Pancreas (tissue), 10 donors: ENCODE measurements around the gene COG8. TPM values are rescaled to one million over a fixed set of nuclear protein-coding genes. Genes with fewer than 3 reads are reported as not detected.

Experiments used
- ATAC-seq, 4 donors: fragments of 200-7000 bp; cut with Tn5 transposase; one replicate each; pipeline versions ENCODE4 v1.8.0 to v1.9.1; 2020; ENCODE audit warnings: mild to moderate bottlenecking in 4 of 4, moderate library complexity in 4 of 4
- DNase-seq, 6 donors: peaks; one replicate each; pipeline ENCODE4 v3.0.0-alpha.2; 2020
- FAIRE-seq: peaks from 2 replicates; lab custom pipeline; 2012; peaks lifted over from hg19 to GRCh38; lab: Jason Lieb, UNC
- H3K27ac ChIP-seq, 4 donors: fragments of 200-600 bp; sonication (generic); 1 replicate in 3 of 4; 2 replicates in 1 of 4; pipeline versions ENCODE4 v1.5.0 to v1.8.0; 2020
- H3K27me3 ChIP-seq, 4 donors: fragments of 200-600 bp; one replicate each; pipeline ENCODE4 v1.8.0; 2021
- H3K36me3 ChIP-seq, 3 donors: fragments of 200-600 bp; sonication (generic) in 1 of 3; one replicate each; pipeline versions ENCODE4 v1.5.0 to v1.8.0; 2020 to 2021
- H3K4me1 ChIP-seq, 3 donors: fragments of 200-600 bp; one replicate each; pipeline ENCODE4 v1.8.0; 2021
- H3K4me3 ChIP-seq, 4 donors: fragments of 200-600 bp; sonication (generic) in 2 of 4; one replicate each; pipeline versions ENCODE4 v1.5.0 to v1.8.0; 2020 to 2021
- H3K9me3 ChIP-seq, 4 donors: fragments of 200-600 bp; one replicate each; pipeline ENCODE4 v1.8.0; 2021
- WGBS, 2 donors: extraction: QIAGEN DNeasy Blood & Tissue Kit; methylation state at CpG; one replicate each; pipeline ENCODE4 v1.1.7; 2013; 5-methylcytosine and 5-hydroxymethylcytosine counted together
- intact Hi-C, 3 donors: fragments of 100-400 bp; cut with DNase I; formaldehyde crosslinking; loops; one replicate each; pipeline versions ENCODE4 v1.11.1 to v1.14.2; 2022
- polyA plus RNA-seq, 2 donors: library from polyadenylated mRNA; stranded (reverse); fragments of 200-250 nt; gene quantifications; one replicate each; pipeline ENCODE4 v1.2.3, GENCODE V29; 2013
- total RNA-seq, 6 donors: library from RNA; stranded (reverse); fragmentation: NEBNext Ultra II Directional in 4 of 6; extraction: Animal tissue kit (Norgen Biotek cat#: 25700) in 4 of 6; gene quantifications; one replicate each; pipeline versions ENCODE4 v1.2.1 to v1.2.4, GENCODE V29; 2021 to 2023
- TF ChIP-seq, protein P1 (sequence below), 4 donors: fragments of 200-600 bp; sonication (generic) in 3 of 4; IDR thresholded peaks; one replicate each; pipeline versions ENCODE4 v1.5.0 to v1.8.0; 2021; ENCODE audit warnings: antibody characterized with exemption in 4 of 4
- donor health status: healthy with polysubstance abuse.
- donor health status: DM: no; HTN: no; CAD: no; lungs with moderate emphysema.
- donor health status: DM: no; HTN: no; CAD: no.
- donor health status: control.
- donor health status: control.
- donor health status: Bipolar disorder and iron deficiency.
- donor health status: DM: yes; HTN: yes; CAD: no.
- donor health status: DM: no; HTN: no; CAD: no.
- donor health status: DM: no; HTN: no; CAD: no.
- donor health status: DM: yes; HTN: yes; CAD: no.

The COG8 gene
- total and polyA plus RNA-seq, 8 donors, result 16.2 to 29.0 (median 20.4) TPM

DNA sequence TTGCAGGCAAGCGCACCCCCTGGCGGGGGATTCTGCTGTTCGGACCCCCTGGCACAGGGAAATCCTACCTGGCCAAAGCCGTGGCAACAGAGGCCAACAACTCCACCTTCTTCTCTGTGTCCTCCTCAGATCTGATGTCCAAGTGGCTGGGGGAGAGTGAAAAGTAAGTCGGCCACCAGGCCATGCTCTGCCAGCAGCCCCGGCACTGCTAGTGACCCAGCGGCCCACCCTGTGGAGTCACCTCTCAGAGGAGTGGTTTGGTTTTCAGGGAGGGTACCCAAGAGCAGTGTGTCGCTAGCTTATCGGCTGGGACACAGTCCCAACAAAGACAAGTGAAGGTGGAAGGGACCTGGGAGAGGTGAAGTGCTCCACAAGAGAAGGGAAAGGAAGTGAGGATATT is 20.0 kb downstream of the COG8 start:
- WGBS, 2 donors, result 89 to 90% methylated on average over 9 of the region's 9 CpGs
- DNase-seq, result peak in 1 of 6 donors; percentile 28
- peaks cover 13 to 22% (median 20%) of the 10 kb centered on the region in 3 donors for H3K4me1 ChIP-seq
- H3K27me3 ChIP-seq, result no peaks in the 10 kb centered on the region
- no peak overlapping the region for H3K4me3 ChIP-seq
- TF ChIP-seq, protein P1, sequence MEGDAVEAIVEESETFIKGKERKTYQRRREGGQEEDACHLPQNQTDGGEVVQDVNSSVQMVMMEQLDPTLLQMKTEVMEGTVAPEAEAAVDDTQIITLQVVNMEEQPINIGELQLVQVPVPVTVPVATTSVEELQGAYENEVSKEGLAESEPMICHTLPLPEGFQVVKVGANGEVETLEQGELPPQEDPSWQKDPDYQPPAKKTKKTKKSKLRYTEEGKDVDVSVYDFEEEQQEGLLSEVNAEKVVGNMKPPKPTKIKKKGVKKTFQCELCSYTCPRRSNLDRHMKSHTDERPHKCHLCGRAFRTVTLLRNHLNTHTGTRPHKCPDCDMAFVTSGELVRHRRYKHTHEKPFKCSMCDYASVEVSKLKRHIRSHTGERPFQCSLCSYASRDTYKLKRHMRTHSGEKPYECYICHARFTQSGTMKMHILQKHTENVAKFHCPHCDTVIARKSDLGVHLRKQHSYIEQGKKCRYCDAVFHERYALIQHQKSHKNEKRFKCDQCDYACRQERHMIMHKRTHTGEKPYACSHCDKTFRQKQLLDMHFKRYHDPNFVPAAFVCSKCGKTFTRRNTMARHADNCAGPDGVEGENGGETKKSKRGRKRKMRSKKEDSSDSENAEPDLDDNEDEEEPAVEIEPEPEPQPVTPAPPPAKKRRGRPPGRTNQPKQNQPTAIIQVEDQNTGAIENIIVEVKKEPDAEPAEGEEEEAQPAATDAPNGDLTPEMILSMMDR (IDR thresholded peaks at IDR 0.05), result no peak
- H3K36me3 ChIP-seq, result peaks cover 9 to 69% (median 48%) of the 10 kb centered on the region in 3 donors
- FAIRE-seq, result no peak
- no peak overlapping the region for H3K27ac ChIP-seq
- intact Hi-C loops, result no loop called here
- ATAC-seq, result no peak
- no peaks in the 10 kb centered on the region for H3K9me3 ChIP-seq

DNA sequence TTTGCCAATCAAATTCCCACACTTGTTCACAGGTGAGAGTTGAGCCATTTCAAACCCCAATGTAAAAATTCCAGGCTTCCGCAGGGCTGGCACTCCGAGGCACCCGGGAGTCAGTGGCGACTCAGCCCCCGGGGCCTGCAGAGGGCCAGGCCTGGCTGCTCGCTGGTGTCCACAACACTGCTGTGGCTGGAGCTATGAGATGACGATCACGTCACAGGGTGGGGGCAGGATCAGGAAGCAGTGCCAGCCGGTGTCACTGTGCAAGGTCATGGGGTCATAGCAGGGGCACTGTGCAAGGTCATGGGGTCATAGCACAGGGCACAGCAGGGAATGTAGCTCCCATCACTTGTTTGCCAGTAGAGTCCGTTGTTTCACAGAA is 20.5 kb downstream of the COG8 start:
- Histone ChIP-seq H3K4me3 (no peak overlapping the region), H3K36me3 (peaks cover 9 to 65% (median 48%) of the 10 kb centered on the region in 3 donors), H3K9me3 (no peaks in the 10 kb centered on the region), H3K27ac (peak overlapping the region in 1 of 4 donors; percentile 39), H3K27me3 (no peaks in the 10 kb centered on the region), H3K4me1 (peaks cover 13 to 22% (median 17%) of the 10 kb centered on the region in 3 donors)
- TF ChIP-seq, protein P1 (IDR thresholded peaks at IDR 0.05), result no peak
- intact Hi-C loops, result no loop called here
- no peak for FAIRE-seq
- peak in 1 of 6 donors; percentile 37 for DNase-seq
- 84 to 85% methylated on average over 10 of the region's 10 CpGs for WGBS, 2 donors
- ATAC-seq, result no peak

DNA sequence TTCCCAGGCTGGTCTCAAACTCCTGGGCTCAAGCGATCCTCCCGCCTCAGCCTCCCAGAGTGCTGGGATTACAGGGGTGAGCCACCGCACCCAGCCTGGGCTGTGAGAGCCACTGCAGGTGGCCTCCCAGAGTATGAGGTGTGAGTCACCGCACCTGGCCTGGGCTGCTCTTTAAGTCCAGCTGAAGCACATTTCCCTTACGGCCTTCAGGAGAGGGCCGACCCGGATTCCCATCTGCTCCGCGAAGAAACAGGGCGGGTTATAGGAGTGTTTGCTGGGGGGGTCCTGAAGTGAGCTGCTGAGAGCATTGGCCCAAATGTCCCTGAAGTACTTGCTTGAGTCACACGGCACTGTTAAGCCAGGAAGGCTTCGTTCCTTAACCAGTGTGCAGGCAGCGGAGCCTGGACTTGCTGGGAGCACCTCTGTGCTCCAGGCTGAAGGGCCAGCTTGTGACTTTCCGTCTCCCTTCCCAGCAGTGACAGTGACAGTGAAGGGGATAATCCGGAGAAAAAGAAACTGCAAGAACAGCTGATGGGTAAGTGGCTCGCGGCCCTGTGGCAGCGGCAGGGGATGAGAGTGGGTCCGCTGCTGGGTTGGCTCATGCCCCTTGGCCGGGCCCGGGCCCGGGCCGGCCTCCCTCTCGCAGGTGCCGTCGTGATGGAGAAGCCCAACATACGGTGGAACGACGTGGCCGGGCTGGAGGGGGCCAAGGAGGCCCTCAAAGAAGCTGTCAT is 21.0 kb downstream of the COG8 start:
- H3K9me3 ChIP-seq, result no peaks in the 10 kb centered on the region
- peaks cover 9 to 59% (median 45%) of the 10 kb centered on the region in 3 donors for H3K36me3 ChIP-seq
- intact Hi-C loops, result no loop called here
- WGBS, 2 donors, result 77 to 81% methylated on average over 30 of the region's 30 CpGs
- peak overlapping the region in 3 of 4 donors; percentile 5 to 39 (median 37) for H3K27ac ChIP-seq
- ATAC-seq (peak; percentile 64 to 74 (median 67)), FAIRE-seq (no peak), DNase-seq (peak in 5 of 6 donors; percentile 70 to 85 (median 79))
- no peaks in the 10 kb centered on the region for H3K27me3 ChIP-seq
- H3K4me1 ChIP-seq, result peaks cover 13 to 22% (median 18%) of the 10 kb centered on the region in 3 donors
- H3K4me3 ChIP-seq, result no peak overlapping the region
- TF ChIP-seq, protein P1 (IDR thresholded peaks at IDR 0.05), result no peak

DNA sequence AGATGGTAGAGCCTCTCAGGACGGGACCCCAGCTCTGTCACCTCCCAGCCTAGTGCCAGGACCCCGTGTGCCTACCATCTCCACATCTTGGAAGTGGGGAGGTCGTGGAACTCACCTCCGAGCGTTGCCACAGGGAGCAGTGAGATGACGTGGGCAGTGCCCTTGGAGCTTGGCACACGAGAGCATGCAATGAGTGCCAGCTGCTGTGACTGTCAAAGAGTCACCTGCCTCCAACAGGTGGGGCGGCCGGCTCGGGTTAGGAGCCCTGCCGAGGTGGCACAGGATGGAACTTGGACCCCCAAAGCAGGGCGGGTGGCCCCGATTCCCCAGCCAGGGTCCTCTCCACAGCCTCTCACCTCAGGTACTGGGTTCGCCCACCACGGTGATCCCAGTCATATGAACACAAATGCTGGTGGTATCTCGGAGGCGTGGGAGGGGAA is 22.7 kb downstream of the COG8 start:
- no peaks in the 10 kb centered on the region for H3K9me3 ChIP-seq
- peaks cover 9 to 42% (median 28%) of the 10 kb centered on the region in 3 donors for H3K36me3 ChIP-seq
- DNase-seq, result peak; percentile 59 to 92 (median 88)
- no peak for FAIRE-seq
- H3K4me3 ChIP-seq, result no peak overlapping the region
- peak overlapping the region; percentile 21 to 87 (median 70) for H3K27ac ChIP-seq
- TF ChIP-seq, protein P1 (IDR thresholded peaks at IDR 0.05), result no peak
- WGBS, 2 donors, result 51 to 58% methylated on average over 17 of the region's 17 CpGs
- no peaks in the 10 kb centered on the region for H3K27me3 ChIP-seq
- ATAC-seq, result peak; percentile 77 to 83 (median 80)
- peaks cover 19 to 32% (median 27%) of the 10 kb centered on the region in 3 donors for H3K4me1 ChIP-seq
- intact Hi-C loops, result no loop called here
